Measurements from ENCODE around the gene SCGB1A1.

- TF ChIP-seq HDAC2 (CRISPR knock-in tag; IDR thresholded peaks at IDR 0.05) (peak; percentile 67), ZNF567 (CRISPR knock-in tag; IDR thresholded peaks at IDR 0.05; ENCODE audit: borderline replicate concordance) (no peak), POLR2A (IDR thresholded peaks at IDR 0.05; ENCODE audit: insufficient read depth in 1 of 2, low read depth in 2 of 2, low read length in 2 of 2) (no peak), ATM (IDR thresholded peaks at IDR 0.05; ENCODE audit: borderline replicate concordance) (no peak), E2F5 (CRISPR knock-in tag; conservative IDR thresholded peaks at IDR 0.05) (no peak), ZSCAN29 (CRISPR knock-in tag; conservative IDR thresholded peaks at IDR 0.05) (no peak), ZNF720 (CRISPR knock-in tag; IDR thresholded peaks at IDR 0.05) (no peak), SMC3 (IDR thresholded peaks at IDR 0.05; ENCODE audit: low read length) (no peak), NR2C2 (CRISPR knock-in tag; IDR thresholded peaks at IDR 0.05; ENCODE audit: borderline replicate concordance) (peak; percentile 34; the same call in 1 of the 2 replicates), ZBTB49 (CRISPR knock-in tag; IDR thresholded peaks at IDR 0.05; ENCODE audit: borderline replicate concordance) (no peak), NR3C1 (CRISPR knock-in tag; IDR thresholded peaks at IDR 0.05) (no peak)
These were observed 19.8 kb downstream of the SCGB1A1 start for GRCh38 chr11:62438641-62439040.
